PC-9 (cell line): ENCODE measurements around the gene GPR153.

ENCODE experiments used
- EZH2 ChIP-seq: fragments of 200-600 bp; sonication (generic); IDR thresholded peaks from 2 replicates; pipeline ENCODE4 v1.8.0; 2017; ENCODE audit warnings: antibody characterized with exemption, low read depth
- TF ChIP-seq, protein P1 (sequence below): fragments of 200-600 bp; sonication (generic); conservative IDR thresholded peaks from 2 replicates; pipeline ENCODE4 v1.6.1; 2017; ENCODE audit warnings: mixed run types, antibody characterized with exemption, mild to moderate bottlenecking, moderate library complexity

DNA sequence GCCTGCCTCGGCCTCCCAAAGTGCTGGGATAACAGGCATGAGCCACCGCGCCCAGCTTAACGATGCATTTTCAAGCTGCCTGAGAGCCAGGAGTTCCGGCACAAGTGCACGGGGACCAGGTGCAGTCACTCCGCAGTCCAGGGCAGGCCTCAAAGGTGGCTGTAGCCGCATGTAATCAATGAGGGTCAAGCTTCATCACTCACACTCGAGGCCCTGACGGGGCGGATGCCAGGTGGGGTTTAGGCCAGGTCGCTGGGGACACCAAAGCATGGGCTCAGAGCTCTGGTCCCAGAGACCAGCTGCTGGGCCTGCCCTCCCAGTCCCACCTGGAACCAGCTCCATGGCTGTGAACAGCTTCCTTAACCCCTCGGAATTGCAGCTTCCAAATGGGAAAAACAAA, 26.1 kb upstream of the GPR153 start:
- TF ChIP-seq, protein P1, sequence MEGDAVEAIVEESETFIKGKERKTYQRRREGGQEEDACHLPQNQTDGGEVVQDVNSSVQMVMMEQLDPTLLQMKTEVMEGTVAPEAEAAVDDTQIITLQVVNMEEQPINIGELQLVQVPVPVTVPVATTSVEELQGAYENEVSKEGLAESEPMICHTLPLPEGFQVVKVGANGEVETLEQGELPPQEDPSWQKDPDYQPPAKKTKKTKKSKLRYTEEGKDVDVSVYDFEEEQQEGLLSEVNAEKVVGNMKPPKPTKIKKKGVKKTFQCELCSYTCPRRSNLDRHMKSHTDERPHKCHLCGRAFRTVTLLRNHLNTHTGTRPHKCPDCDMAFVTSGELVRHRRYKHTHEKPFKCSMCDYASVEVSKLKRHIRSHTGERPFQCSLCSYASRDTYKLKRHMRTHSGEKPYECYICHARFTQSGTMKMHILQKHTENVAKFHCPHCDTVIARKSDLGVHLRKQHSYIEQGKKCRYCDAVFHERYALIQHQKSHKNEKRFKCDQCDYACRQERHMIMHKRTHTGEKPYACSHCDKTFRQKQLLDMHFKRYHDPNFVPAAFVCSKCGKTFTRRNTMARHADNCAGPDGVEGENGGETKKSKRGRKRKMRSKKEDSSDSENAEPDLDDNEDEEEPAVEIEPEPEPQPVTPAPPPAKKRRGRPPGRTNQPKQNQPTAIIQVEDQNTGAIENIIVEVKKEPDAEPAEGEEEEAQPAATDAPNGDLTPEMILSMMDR, result no peak
- TF ChIP-seq EZH2, result no peak
